ENCODE data around the gene PRUNE2.

DNA sequence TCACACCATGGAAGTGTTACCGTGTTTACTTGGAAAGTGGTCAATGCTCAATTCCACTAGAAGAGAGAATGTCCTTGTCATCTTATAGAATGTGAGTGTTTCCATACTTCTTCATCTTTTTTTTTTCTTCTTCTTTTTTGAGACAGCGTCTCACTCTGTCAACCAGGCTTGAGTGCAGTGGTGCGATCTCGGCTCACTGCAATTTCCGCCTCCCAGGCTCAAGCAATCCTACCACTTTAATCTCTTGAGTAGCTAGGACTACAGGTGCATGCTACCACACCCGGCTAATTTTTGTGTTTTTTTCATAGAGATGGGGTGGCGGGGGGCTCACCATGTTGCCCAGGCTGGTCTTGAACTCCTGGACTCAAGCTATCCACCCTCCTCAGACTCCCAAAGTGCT lies 278.9 kb downstream of the PRUNE2 start:
- TF ChIP-seq, protein P1, sequence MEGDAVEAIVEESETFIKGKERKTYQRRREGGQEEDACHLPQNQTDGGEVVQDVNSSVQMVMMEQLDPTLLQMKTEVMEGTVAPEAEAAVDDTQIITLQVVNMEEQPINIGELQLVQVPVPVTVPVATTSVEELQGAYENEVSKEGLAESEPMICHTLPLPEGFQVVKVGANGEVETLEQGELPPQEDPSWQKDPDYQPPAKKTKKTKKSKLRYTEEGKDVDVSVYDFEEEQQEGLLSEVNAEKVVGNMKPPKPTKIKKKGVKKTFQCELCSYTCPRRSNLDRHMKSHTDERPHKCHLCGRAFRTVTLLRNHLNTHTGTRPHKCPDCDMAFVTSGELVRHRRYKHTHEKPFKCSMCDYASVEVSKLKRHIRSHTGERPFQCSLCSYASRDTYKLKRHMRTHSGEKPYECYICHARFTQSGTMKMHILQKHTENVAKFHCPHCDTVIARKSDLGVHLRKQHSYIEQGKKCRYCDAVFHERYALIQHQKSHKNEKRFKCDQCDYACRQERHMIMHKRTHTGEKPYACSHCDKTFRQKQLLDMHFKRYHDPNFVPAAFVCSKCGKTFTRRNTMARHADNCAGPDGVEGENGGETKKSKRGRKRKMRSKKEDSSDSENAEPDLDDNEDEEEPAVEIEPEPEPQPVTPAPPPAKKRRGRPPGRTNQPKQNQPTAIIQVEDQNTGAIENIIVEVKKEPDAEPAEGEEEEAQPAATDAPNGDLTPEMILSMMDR (IDR thresholded peaks at IDR 0.05; ENCODE audit: insufficient read depth, low read length, poor library complexity, severe bottlenecking), result no peak
- no peak for TF ChIP-seq EZH2phosphoT487 (conservative IDR thresholded peaks at IDR 0.05; ENCODE audit: low read length)
